Measurements from ENCODE around the gene API5.
"Not testable (repeated sequence)": the region's sequence is repeated elsewhere in the genome, so short reads cannot be mapped to it uniquely, and the experiment has no call there.

The API5 gene

GRCh38 chr11:43311791-43312607 lies at the start of gene API5:
TSS of gene API5 (plus strand) at chr11:43311996. CDS start at chr11:43312128, 132 bp downstream.
- peak; percentile 98 for DNase-seq (ENCODE audit: low spot score)

GRCh38 chr11:43267856-43268580 lies 43.8 kb upstream of the API5 start:
- DNase-seq (ENCODE audit: low spot score) = no peak

- no peak for DNase-seq (ENCODE audit: low spot score)
Observed at GRCh38 chr11:43268786-43269185, 43.0 kb upstream of the API5 start.

GRCh38 chr11:43269254-43269918 lies 42.4 kb upstream of the API5 start:
- DNase-seq (ENCODE audit: low spot score) = no peak

- no peak for DNase-seq (ENCODE audit: low spot score)
Observed at GRCh38 chr11:43270468-43270867, 41.3 kb upstream of the API5 start.

GRCh38 chr11:43278193-43278956 lies 33.4 kb upstream of the API5 start:
- DNase-seq (ENCODE audit: low spot score) = peak; percentile 65

GRCh38 chr11:43282607-43283440 lies 29.0 kb upstream of the API5 start:
- DNase-seq (ENCODE audit: low spot score) = peak; percentile 65

- DNase-seq (ENCODE audit: low spot score) = no peak
Observed at GRCh38 chr11:43285826-43286225, 26.0 kb upstream of the API5 start.

- DNase-seq (ENCODE audit: low spot score) = no peak
Observed at GRCh38 chr11:43289368-43289767, 22.4 kb upstream of the API5 start.

- DNase-seq (ENCODE audit: low spot score) = no peak
Observed at GRCh38 chr11:43298397-43298796, 13.4 kb upstream of the API5 start.

GRCh38 chr11:43315966-43316365 lies 4.2 kb downstream of the API5 start:
- no peak for DNase-seq (ENCODE audit: low spot score)

- DNase-seq (ENCODE audit: low spot score) = no peak
Observed at GRCh38 chr11:43316451-43316850, 4.7 kb downstream of the API5 start.

- DNase-seq (ENCODE audit: low spot score) = no peak
Observed at GRCh38 chr11:43327987-43328386, 16.2 kb downstream of the API5 start.

- DNase-seq (ENCODE audit: low spot score) = no peak
Observed at GRCh38 chr11:43328482-43328881, 16.7 kb downstream of the API5 start.

GRCh38 chr11:43341159-43341558 lies 29.4 kb downstream of the API5 start:
- no peak for DNase-seq (ENCODE audit: low spot score)

GRCh38 chr11:43351426-43351825 lies 39.6 kb downstream of the API5 start:
- DNase-seq (ENCODE audit: low spot score) = not testable (repeated sequence)

GRCh38 chr11:43354311-43354710 lies 42.5 kb downstream of the API5 start:
- no peak for DNase-seq (ENCODE audit: low spot score)

GRCh38 chr11:43356336-43356735 lies 44.5 kb downstream of the API5 start:
- DNase-seq (ENCODE audit: low spot score) = no peak

GRCh38 chr11:43358279-43358800 lies 46.5 kb downstream of the API5 start:
- DNase-seq (ENCODE audit: low spot score) = no peak

GRCh38 chr11:43358801-43359421 lies 47.1 kb downstream of the API5 start, which contains the start of gene TTC17:
TSS of gene TTC17 (plus strand) at chr11:43358920. CDS start at chr11:43358955, 35 bp downstream.
- DNase-seq (ENCODE audit: low spot score) = peak; percentile 95
